CD14-positive monocyte (primary cell): ENCODE results near the gene ZNF518B. TPM values are rescaled to one million over a fixed set of nuclear protein-coding genes. Genes with fewer than 3 reads are reported as not detected.

Experiments used
- DNase-seq, 3 donors: peaks; one replicate each; pipeline ENCODE4 v3.0.0-alpha.2; 2011 to 2022
- H2AFZ ChIP-seq: 2 replicates; pipeline ENCODE4 v1.6.0; 2012; ENCODE audit warnings: mild to moderate bottlenecking, low read depth, low read length, inconsistent platforms; ENCODE audit not compliant: insufficient read depth, poor library complexity, severe bottlenecking
- H3K27ac ChIP-seq, 2 donors: 1 replicate in 1 of 2; 2 replicates in 1 of 2; pipeline ENCODE4 v1.5.1; 2012 to 2013; ENCODE audit warnings: low read length in 2 of 2, control low read depth in 1 of 2, inconsistent platforms in 1 of 2, low read depth in 1 of 2, mild to moderate bottlenecking in 1 of 2
- H3K27me3 ChIP-seq, 2 donors: one replicate each; pipeline versions ENCODE4 v1.6.0 to v1.6.1; 2011 to 2013; ENCODE audit warnings: low read length in 2 of 2; ENCODE audit not compliant: control insufficient read depth in 2 of 2, insufficient read depth in 2 of 2
- H3K36me3 ChIP-seq, 2 donors: replicated peaks in 1 of 2; 1 replicate in 1 of 2; 2 replicates in 1 of 2; pipeline versions ENCODE4 v1.5.1 to v1.6.1; 2012 to 2013; ENCODE audit warnings: low read length in 2 of 2, control low read depth in 1 of 2, inconsistent platforms in 1 of 2, mild to moderate bottlenecking in 1 of 2; ENCODE audit not compliant: insufficient read depth in 2 of 2, control insufficient read depth in 1 of 2
- H3K4me1 ChIP-seq, 2 donors: 1 replicate in 1 of 2; 2 replicates in 1 of 2; pipeline versions ENCODE4 v1.5.1 to v1.6.1; 2012 to 2013; ENCODE audit warnings: low read length in 2 of 2, control low read depth in 1 of 2, inconsistent platforms in 1 of 2, mild to moderate bottlenecking in 1 of 2, moderate library complexity in 1 of 2; ENCODE audit not compliant: insufficient read depth in 2 of 2, control insufficient read depth in 1 of 2
- H3K4me2 ChIP-seq: replicated peaks from 2 replicates; pipeline ENCODE3; 2012; ENCODE audit warnings: low read length, moderate library complexity, mild to moderate bottlenecking; ENCODE audit not compliant: poor library complexity, severe bottlenecking; ENCODE audit errors: extremely low read depth
- H3K4me3 ChIP-seq, 3 experiments: fragments of 200-600 bp in 1 of 3; sonication (generic) in 1 of 3; replicated peaks in 1 of 3; 1 replicate in 2 of 3; 2 replicates in 1 of 3; pipeline ENCODE4 v1.5.1; 2011 to 2013; ENCODE audit warnings: low read length in 3 of 3, mild to moderate bottlenecking in 3 of 3, control low read depth in 2 of 3, low read depth in 2 of 3, inconsistent platforms in 1 of 3, moderate library complexity in 1 of 3
- H3K79me2 ChIP-seq: 2 replicates; pipeline ENCODE4 v1.6.0; 2012; ENCODE audit warnings: mild to moderate bottlenecking, control low read depth, inconsistent platforms, low read length, moderate library complexity; ENCODE audit not compliant: insufficient read depth
- H3K9ac ChIP-seq: 2 replicates; pipeline ENCODE4 v1.6.0; 2017; ENCODE audit warnings: low read length, mild to moderate bottlenecking; ENCODE audit not compliant: insufficient read depth, poor library complexity, severe bottlenecking
- H3K9me3 ChIP-seq, 2 donors: replicated peaks in 1 of 2; 1 replicate in 1 of 2; 2 replicates in 1 of 2; pipeline versions ENCODE4 v1.5.1 to v1.6.1; 2012 to 2013; ENCODE audit warnings: low read length in 2 of 2, control low read depth in 1 of 2; ENCODE audit not compliant: control insufficient read depth in 1 of 2, insufficient read depth in 1 of 2
- H4K20me1 ChIP-seq: 2 replicates; pipeline ENCODE4 v1.6.0; 2012; ENCODE audit warnings: mild to moderate bottlenecking, low read length, control low read depth, moderate library complexity; ENCODE audit not compliant: insufficient read depth
- H3K27ac Mint-ChIP-seq, 7 donors: one replicate each; pipeline ENCODE4 v1.8.0; 2020; ENCODE audit warnings: mild to moderate bottlenecking in 7 of 7, mixed read lengths in 7 of 7, moderate library complexity in 6 of 7, inconsistent platforms in 2 of 7
- H3K27me3 Mint-ChIP-seq, 3 donors: one replicate each; pipeline ENCODE4 v1.8.0; 2021 to 2022; ENCODE audit warnings: low read depth in 3 of 3, mild to moderate bottlenecking in 3 of 3, mixed read lengths in 3 of 3, moderate library complexity in 3 of 3, inconsistent platforms in 1 of 3
- H3K36me3 Mint-ChIP-seq, 2 donors: one replicate each; pipeline ENCODE4 v1.8.0; 2020; ENCODE audit warnings: mixed read lengths in 2 of 2, inconsistent platforms in 1 of 2, mild to moderate bottlenecking in 1 of 2
- H3K4me1 Mint-ChIP-seq: one replicate; pipeline ENCODE4 v1.8.0; 2020; ENCODE audit warnings: mild to moderate bottlenecking, mixed read lengths
- H3K4me3 Mint-ChIP-seq, 2 donors: one replicate each; pipeline ENCODE4 v1.8.0; 2020; ENCODE audit warnings: mild to moderate bottlenecking in 2 of 2, mixed read lengths in 2 of 2, moderate library complexity in 1 of 2
- H3K9me3 Mint-ChIP-seq, 7 donors: one replicate each; pipeline ENCODE4 v1.8.0; 2020 to 2022; ENCODE audit warnings: mixed read lengths in 7 of 7, mild to moderate bottlenecking in 6 of 7, moderate library complexity in 6 of 7, inconsistent platforms in 2 of 7
- CTCF ChIP-seq: fragments of 200-600 bp; IDR thresholded peaks from one replicate; pipeline ENCODE4 v1.8.0; 2022; ENCODE audit warnings: antibody characterized with exemption, mild to moderate bottlenecking
- WGBS: methylation state at CpG from one replicate; pipeline ENCODE4 v1.1.5; 2013; ENCODE audit warnings: missing lambda C conversion rate; ENCODE audit not compliant: insufficient coverage; 5-methylcytosine and 5-hydroxymethylcytosine counted together
- intact Hi-C, 2 donors: fragments of 100-400 bp; cut with micrococcal nuclease; formaldehyde crosslinking; loops; one replicate each; pipeline versions ENCODE4 v1.15.0 to v1.15.1; 2023
- polyA plus RNA-seq, 3 donors: library from polyadenylated mRNA; depleted of rRNA in 1 of 3; unstranded in 2 of 3; stranded (reverse) in 1 of 3; fragments of 300-500 nt in 2 of 3; fragments of >200 nt in 1 of 3; fragmentation: Illumina TruSeq in 2 of 3; gene quantifications; 1 replicate in 2 of 3; 2 replicates in 1 of 3; pipeline ENCODE4 v1.2.3, GENCODE V29; 2012 to 2021

ZNF518B gene
- polyA plus RNA-seq, 3 donors = 4.5 to 11.3 (median 5.4) TPM

DNA sequence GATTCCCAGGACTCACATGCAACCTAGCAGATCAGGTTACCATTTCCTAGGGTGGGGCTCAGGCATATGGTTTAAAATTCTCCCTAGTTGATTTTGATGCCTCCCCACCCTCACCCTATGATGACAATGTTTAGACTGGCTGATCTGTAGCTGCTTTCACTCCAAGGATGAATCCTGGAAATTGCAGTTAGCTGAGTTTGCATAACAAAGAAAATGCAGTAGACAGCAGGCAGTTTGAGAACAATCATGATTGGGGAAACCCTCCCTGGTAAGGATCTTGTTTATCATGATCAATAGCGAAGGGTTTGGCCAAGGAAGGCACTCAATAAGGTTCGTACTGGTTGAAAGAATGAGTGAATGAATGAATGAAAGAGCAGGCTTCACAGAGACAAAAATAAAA lies 2.1 kb downstream of the ZNF518B start:
- intact Hi-C loops = no loop called here
- Histone ChIP-seq H3K4me3 (no peak overlapping the region), H3K9ac (no peak overlapping the region), H4K20me1 (no peaks in the 10 kb centered on the region), H2AFZ (no peak overlapping the region), H3K4me2 (no peak overlapping the region), H3K27ac (no peak overlapping the region), H3K27me3 (peaks cover 14 to 30% of the 10 kb centered on the region in 2 donors), H3K4me1 (peaks cover 12 to 22% of the 10 kb centered on the region in 2 donors), H3K36me3 (peaks cover 8 to 44% of the 10 kb centered on the region in 2 donors), H3K79me2 (peaks cover 6% of the 10 kb centered on the region), H3K9me3 (peaks cover 14 to 32% of the 10 kb centered on the region in 2 donors)
- Mint-ChIP-seq H3K27me3 (peaks cover 28 to 34% (median 32%) of the 10 kb centered on the region in 3 donors), H3K36me3 (peaks cover 48 to 51% of the 10 kb centered on the region in 2 donors), H3K27ac (no peak overlapping the region), H3K9me3 (peaks cover 7 to 31% (median 22%) of the 10 kb centered on the region in 7 donors), H3K4me3 (no peak overlapping the region), H3K4me1 (peaks cover 21% of the 10 kb centered on the region)
- no peak for DNase-seq
- WGBS = no CpG with 5 or more reads among the region's 2 CpGs
- no peak for TF ChIP-seq CTCF

DNA sequence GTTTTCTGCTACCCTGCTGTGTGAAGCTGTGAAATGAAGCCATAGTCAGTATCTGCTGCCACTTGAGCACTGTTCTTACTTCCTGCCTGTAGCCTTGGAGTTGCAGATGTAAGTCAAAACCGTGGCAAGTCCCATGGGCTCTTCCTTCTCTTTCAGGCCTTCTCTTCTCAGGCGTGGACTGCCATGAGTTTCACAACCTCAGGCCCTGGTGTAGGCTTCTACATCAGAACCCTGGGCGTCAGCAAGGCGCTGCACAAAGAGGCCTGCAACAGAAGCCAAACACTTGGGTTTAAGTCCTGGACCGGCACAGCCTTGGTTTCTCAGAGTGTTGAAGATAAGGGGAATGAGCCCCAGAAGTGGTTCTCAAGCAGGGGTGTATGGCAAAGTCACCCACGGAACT lies 2.5 kb downstream of the ZNF518B start:
- no peaks in the 10 kb centered on the region for H4K20me1 ChIP-seq
- Mint-ChIP-seq H3K36me3 (peaks cover 52 to 55% of the 10 kb centered on the region in 2 donors), H3K4me1 (peaks cover 21% of the 10 kb centered on the region), H3K27me3 (peaks cover 24 to 31% (median 28%) of the 10 kb centered on the region in 3 donors), H3K27ac (no peak overlapping the region), H3K4me3 (no peak overlapping the region), H3K9me3 (peaks cover 7 to 34% (median 24%) of the 10 kb centered on the region in 7 donors)
- H3K4me2 ChIP-seq = no peak overlapping the region
- no peak overlapping the region for H3K4me3 ChIP-seq
- peaks cover 6% of the 10 kb centered on the region for H3K79me2 ChIP-seq
- peaks cover 12 to 22% of the 10 kb centered on the region in 2 donors for H3K4me1 ChIP-seq
- intact Hi-C loops = no loop called here
- WGBS = 85% methylated on average over 5 of the region's 6 CpGs
- H2AFZ ChIP-seq = no peak overlapping the region
- H3K9me3 ChIP-seq = peaks cover 17 to 36% of the 10 kb centered on the region in 2 donors
- DNase-seq = no peak
- TF ChIP-seq CTCF = no peak
- H3K27ac ChIP-seq = no peak overlapping the region
- H3K36me3 ChIP-seq = peaks cover 8 to 48% of the 10 kb centered on the region in 2 donors
- H3K27me3 ChIP-seq = peaks cover 14 to 29% of the 10 kb centered on the region in 2 donors
- H3K9ac ChIP-seq = no peak overlapping the region
